ENCODE results near the gene CDC42BPG. TPM values are rescaled to one million over a fixed set of nuclear protein-coding genes. Genes with fewer than 3 reads are reported as not detected.

The CDC42BPG gene
- total and polyA plus RNA-seq, 9 of the 15 experiments (the other 6 are each of a cell fraction or from before 2014, with no cell fraction given): 0.04 to 8.8 (median 2.1) TPM

- Histone ChIP-seq H4K20me1 (replicated peaks; ENCODE audit: control insufficient read depth, insufficient read depth, low read length) (no peaks in the 10 kb centered on the region), H3K9me1 (ENCODE audit: control insufficient read depth, insufficient read depth, low read length) (no peaks in the 10 kb centered on the region), H3K9ac (ENCODE audit: insufficient read depth in 1 of 2, low read depth in 2 of 2, low read length in 2 of 2) (peak overlapping the region in 1 of 2 experiments; percentile 85; a peak in 2 of 4 replicates), H2AFZ (ENCODE audit: low read depth, low read length) (no peak overlapping the region), H3K36me3 (ENCODE audit: control insufficient read depth, insufficient read depth, low read length) (peaks cover 10% of the 10 kb centered on the region; the same call in 1 of the 3 replicates), H3K9me3 (replicated peaks; ENCODE audit: control insufficient read depth, insufficient read depth, low read depth, low read length) (no peaks in the 10 kb centered on the region), H3K4me1 (replicated peaks in 1 of 2; ENCODE audit: control insufficient read depth in 2 of 2, insufficient read depth in 2 of 2, low read length in 2 of 2) (peaks cover 30 to 76% of the 10 kb centered on the region in 2 experiments), H3K4me2 (ENCODE audit: insufficient read depth, low read length) (no peak overlapping the region), H3K27ac (ENCODE audit: extremely low read depth, low read depth, low read length) (no peak overlapping the region; the same call in 2 of the 3 replicates), H3K4me3 (no peak overlapping the region), H3K27me3 (ENCODE audit: control insufficient read depth in 2 of 2, insufficient read depth in 2 of 2, low read length in 2 of 2) (no peaks in the 10 kb centered on the region), H3K79me2 (ENCODE audit: control insufficient read depth, insufficient read depth, low read length) (no peaks in the 10 kb centered on the region)
- peak; percentile 6; the same call in 1 of the 3 replicates for ATAC-seq
- DNase-seq (ENCODE audit: extremely low read depth in 1 of 4, low spot score in 3 of 4): peak in 1 of 4 experiments; percentile 31
- CTCF ChIA-PET (ENCODE audit: low intra/inter-chr PET ratio): interaction anchor here (0.6 kb wide), 1 partner anchor 15 kb away, joined by 3 read pairs; no protein-coding TSS in a partner anchor
- no TSS peak for BruUV-seq (replicated peaks)
- FAIRE-seq: no peak
- WGBS (ENCODE audit: insufficient coverage, low coverage, missing lambda C conversion rate): 58% methylated on average over 9 of the region's 14 CpGs
- POLR2A ChIA-PET: interaction anchor here (0.6 to 1.6 kb wide), 9 partner anchors 8 to 320 kb away, joined by 3 to 5 read pairs (median 3); partner anchors contain the start of gene SF1
- in situ Hi-C loops (cut with MboI): no loop called here
- intact Hi-C loops (cut with micrococcal nuclease): loop anchor here (5.0 kb wide), 1 partner anchor 43 kb away; the partner anchor contains the start of gene CDC42BPG
- TF ChIP-seq E2F6 (IDR thresholded peaks at IDR 0.05; ENCODE audit: borderline replicate concordance in 1 of 2, extremely low read depth in 1 of 2, insufficient read depth in 1 of 2, insufficient read length in 1 of 2, low read depth in 1 of 2, low read length in 1 of 2, poor library complexity in 1 of 2, severe bottlenecking in 1 of 2) (no peak), ILK (tag; IDR thresholded peaks at IDR 0.05; ENCODE audit: borderline replicate concordance, low read depth) (no peak), MCM5 (IDR thresholded peaks at IDR 0.05; ENCODE audit: low read depth) (no peak), ZKSCAN3 (CRISPR knock-in tag; IDR thresholded peaks at IDR 0.05) (no peak), TRIM28 (IDR thresholded peaks at IDR 0.05) (no peak), SMC3 (conservative IDR thresholded peaks at IDR 0.05; ENCODE audit: insufficient read depth, low read depth, low read length) (no peak), PKNOX1 (IDR thresholded peaks at IDR 0.05) (no peak), ZFP91 (CRISPR knock-in tag; IDR thresholded peaks at IDR 0.05) (peak; percentile 76)
- TF ChIP-seq, protein P1, sequence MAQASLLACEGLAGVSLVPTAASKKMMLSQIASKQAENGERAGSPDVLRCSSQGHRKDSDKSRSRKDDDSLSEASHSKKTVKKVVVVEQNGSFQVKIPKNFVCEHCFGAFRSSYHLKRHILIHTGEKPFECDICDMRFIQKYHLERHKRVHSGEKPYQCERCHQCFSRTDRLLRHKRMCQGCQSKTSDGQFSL (CRISPR knock-in tag; IDR thresholded peaks at IDR 0.05): no peak
- TF ChIP-seq, protein P1 (tag; IDR thresholded peaks at IDR 0.05): no peak
- TF ChIP-seq, protein P2, sequence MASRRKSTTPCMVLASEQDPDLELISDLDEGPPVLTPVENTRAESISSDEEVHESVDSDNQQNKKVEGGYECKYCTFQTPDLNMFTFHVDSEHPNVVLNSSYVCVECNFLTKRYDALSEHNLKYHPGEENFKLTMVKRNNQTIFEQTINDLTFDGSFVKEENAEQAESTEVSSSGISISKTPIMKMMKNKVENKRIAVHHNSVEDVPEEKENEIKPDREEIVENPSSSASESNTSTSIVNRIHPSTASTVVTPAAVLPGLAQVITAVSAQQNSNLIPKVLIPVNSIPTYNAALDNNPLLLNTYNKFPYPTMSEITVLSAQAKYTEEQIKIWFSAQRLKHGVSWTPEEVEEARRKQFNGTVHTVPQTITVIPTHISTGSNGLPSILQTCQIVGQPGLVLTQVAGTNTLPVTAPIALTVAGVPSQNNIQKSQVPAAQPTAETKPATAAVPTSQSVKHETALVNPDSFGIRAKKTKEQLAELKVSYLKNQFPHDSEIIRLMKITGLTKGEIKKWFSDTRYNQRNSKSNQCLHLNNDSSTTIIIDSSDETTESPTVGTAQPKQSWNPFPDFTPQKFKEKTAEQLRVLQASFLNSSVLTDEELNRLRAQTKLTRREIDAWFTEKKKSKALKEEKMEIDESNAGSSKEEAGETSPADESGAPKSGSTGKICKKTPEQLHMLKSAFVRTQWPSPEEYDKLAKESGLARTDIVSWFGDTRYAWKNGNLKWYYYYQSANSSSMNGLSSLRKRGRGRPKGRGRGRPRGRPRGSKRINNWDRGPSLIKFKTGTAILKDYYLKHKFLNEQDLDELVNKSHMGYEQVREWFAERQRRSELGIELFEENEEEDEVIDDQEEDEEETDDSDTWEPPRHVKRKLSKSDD (conservative IDR thresholded peaks at IDR 0.05; ENCODE audit: low read length): no peak
These were observed 44.7 kb downstream of the CDC42BPG start for GRCh38 chr11:64799623-64800302.

Measured in K562 (cell line).